Adrenal gland (tissue), 5 donors: ENCODE results near the gene SERGEF.

Experiments used
- POLR2A ChIP-seq, 2 donors: fragments of 450-650 bp; IDR thresholded peaks; one replicate each; pipeline ENCODE4 v1.6.1; 2017; ENCODE audit warnings: antibody characterized with exemption in 2 of 2, mild to moderate bottlenecking in 2 of 2, moderate library complexity in 1 of 2
- TF ChIP-seq, protein P1 (sequence below), 6 experiments: fragments of 450-650 bp in 4 of 6; fragments of 200-600 bp in 2 of 6; sonication (generic) in 1 of 6; IDR thresholded peaks; 1 replicate in 5 of 6; 2 replicates in 1 of 6; pipeline versions ENCODE4 v1.5.1 to v1.8.0; 2016 to 2021; ENCODE audit warnings: antibody characterized with exemption in 6 of 6, mild to moderate bottlenecking in 2 of 6, moderate library complexity in 1 of 6
- donor health status: DM: no; HTN: no; CAD: no.

DNA sequence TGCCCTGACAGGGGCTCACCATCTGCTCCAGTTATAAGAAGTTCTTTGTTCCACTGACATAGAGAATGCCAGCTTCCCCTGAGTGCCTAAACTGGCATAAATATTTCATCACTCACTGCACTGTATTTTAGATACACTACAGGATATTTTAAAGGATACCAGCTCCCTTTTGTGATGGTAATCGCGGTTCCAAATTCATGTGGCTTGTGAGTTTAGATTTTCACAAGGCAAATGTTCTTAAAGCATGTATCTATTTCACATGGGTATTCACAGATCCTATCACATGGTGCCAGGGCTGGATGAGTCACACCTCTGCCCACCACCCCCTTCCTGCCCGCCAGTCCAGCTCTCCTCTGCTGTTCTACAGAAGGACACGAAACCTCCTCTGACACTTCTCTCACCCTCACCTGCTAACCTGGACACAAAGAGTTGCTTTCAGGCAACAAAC is 172.7 kb downstream of the SERGEF start:
- TF ChIP-seq, protein P1, sequence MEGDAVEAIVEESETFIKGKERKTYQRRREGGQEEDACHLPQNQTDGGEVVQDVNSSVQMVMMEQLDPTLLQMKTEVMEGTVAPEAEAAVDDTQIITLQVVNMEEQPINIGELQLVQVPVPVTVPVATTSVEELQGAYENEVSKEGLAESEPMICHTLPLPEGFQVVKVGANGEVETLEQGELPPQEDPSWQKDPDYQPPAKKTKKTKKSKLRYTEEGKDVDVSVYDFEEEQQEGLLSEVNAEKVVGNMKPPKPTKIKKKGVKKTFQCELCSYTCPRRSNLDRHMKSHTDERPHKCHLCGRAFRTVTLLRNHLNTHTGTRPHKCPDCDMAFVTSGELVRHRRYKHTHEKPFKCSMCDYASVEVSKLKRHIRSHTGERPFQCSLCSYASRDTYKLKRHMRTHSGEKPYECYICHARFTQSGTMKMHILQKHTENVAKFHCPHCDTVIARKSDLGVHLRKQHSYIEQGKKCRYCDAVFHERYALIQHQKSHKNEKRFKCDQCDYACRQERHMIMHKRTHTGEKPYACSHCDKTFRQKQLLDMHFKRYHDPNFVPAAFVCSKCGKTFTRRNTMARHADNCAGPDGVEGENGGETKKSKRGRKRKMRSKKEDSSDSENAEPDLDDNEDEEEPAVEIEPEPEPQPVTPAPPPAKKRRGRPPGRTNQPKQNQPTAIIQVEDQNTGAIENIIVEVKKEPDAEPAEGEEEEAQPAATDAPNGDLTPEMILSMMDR (IDR thresholded peaks at IDR 0.05), result no peak
- no peak for TF ChIP-seq POLR2A (IDR thresholded peaks at IDR 0.05)
